Measurements from ENCODE around the gene TMCO4. TPM values are rescaled to one million over a fixed set of nuclear protein-coding genes. Genes with fewer than 3 reads are reported as not detected.
"Not testable (repeated sequence)": the region's sequence is repeated elsewhere in the genome, so short reads cannot be mapped to it uniquely, and the experiment has no call there.

The TMCO4 gene
- total RNA-seq, 1 donor from 2014 or later = 14.0 TPM

GRCh38 chr1:19645411-19646251 lies 154.1 kb downstream of the TMCO4 start:
- Mint-ChIP-seq H3K27me3 (ENCODE audit: insufficient read depth) (peaks cover 24% of the 10 kb centered on the region), H3K9me3 (no peaks in the 10 kb centered on the region), H3K4me3 (peak overlapping the region; percentile 94), H3K27ac (peak overlapping the region; percentile 52), H3K36me3 (ENCODE audit: low read depth) (no peaks in the 10 kb centered on the region), H3K4me1 (ENCODE audit: low read depth) (peaks cover 33% of the 10 kb centered on the region)
- no peak for DNase-seq (ENCODE audit: low spot score)
- intact Hi-C loops (cut with micrococcal nuclease) = loop anchor here (2.0 kb wide), 2 partner anchors 39 to 255 kb away; no protein-coding TSS in a partner anchor

- Mint-ChIP-seq H3K36me3 (ENCODE audit: low read depth) (no peaks in the 10 kb centered on the region), H3K27ac (peak overlapping the region; percentile 95), H3K4me1 (ENCODE audit: low read depth) (peaks cover 33% of the 10 kb centered on the region), H3K27me3 (ENCODE audit: insufficient read depth) (peaks cover 24% of the 10 kb centered on the region), H3K9me3 (no peaks in the 10 kb centered on the region), H3K4me3 (peak overlapping the region; percentile 94)
- intact Hi-C loops (cut with micrococcal nuclease) = loop anchor here (1.0 to 5.0 kb wide), 6 partner anchors 8 to 393 kb away; partner anchors contain the start of genes EMC1 and MRTO4
- peak; percentile 45 for DNase-seq (ENCODE audit: low spot score)
Observed at GRCh38 chr1:19644681-19645410, 154.9 kb downstream of the TMCO4 start.

GRCh38 chr1:19644395-19644680 lies 155.4 kb downstream of the TMCO4 start:
- no peaks in the 10 kb centered on the region for H3K9me3 Mint-ChIP-seq
- H3K4me3 Mint-ChIP-seq = no peak overlapping the region
- intact Hi-C loops (cut with micrococcal nuclease) = loop anchor here (1.0 to 5.0 kb wide), 6 partner anchors 9 to 392 kb away; partner anchors contain the start of genes EMC1 and MRTO4
- H3K36me3 Mint-ChIP-seq (ENCODE audit: low read depth) = no peaks in the 10 kb centered on the region
- no peak for DNase-seq (ENCODE audit: low spot score)
- peaks cover 33% of the 10 kb centered on the region for H3K4me1 Mint-ChIP-seq (ENCODE audit: low read depth)
- H3K27me3 Mint-ChIP-seq (ENCODE audit: insufficient read depth) = peaks cover 24% of the 10 kb centered on the region
- no peak overlapping the region for H3K27ac Mint-ChIP-seq

- Mint-ChIP-seq H3K9me3 (no peaks in the 10 kb centered on the region), H3K27me3 (ENCODE audit: insufficient read depth) (peaks cover 24% of the 10 kb centered on the region), H3K4me3 (peak within 1 kb of the TSS; percentile 94), H3K36me3 (ENCODE audit: low read depth) (no peaks in the 10 kb centered on the region), H3K4me1 (ENCODE audit: low read depth) (peaks cover 33% of the 10 kb centered on the region), H3K27ac (peak within 1 kb of the TSS; percentile 95)
- intact Hi-C loops (cut with micrococcal nuclease) = loop anchor here (1.0 to 5.0 kb wide), 6 partner anchors 10 to 391 kb away; partner anchors contain the start of genes EMC1 and MRTO4
- DNase-seq (ENCODE audit: low spot score) = peak; percentile 75
Observed at GRCh38 chr1:19643602-19644394, 155.9 kb downstream of the TMCO4 start, which contains the start of gene NBL1. Gene NBL1 (plus strand): TSS chr1:19644311. CDS start chr1:19655031, 10,720 bp downstream.

GRCh38 chr1:19643121-19643520 lies 156.6 kb downstream of the TMCO4 start:
- peak overlapping the region; percentile 84 for H3K4me3 Mint-ChIP-seq
- H3K9me3 Mint-ChIP-seq = no peaks in the 10 kb centered on the region
- intact Hi-C loops (cut with micrococcal nuclease) = loop anchor here (5.0 kb wide), 1 partner anchor 391 kb away; the partner anchor contains the start of genes EMC1 and MRTO4
- H3K36me3 Mint-ChIP-seq (ENCODE audit: low read depth) = no peaks in the 10 kb centered on the region
- no peak for DNase-seq (ENCODE audit: low spot score)
- peak overlapping the region; percentile 73 for H3K27ac Mint-ChIP-seq
- peaks cover 33% of the 10 kb centered on the region for H3K4me1 Mint-ChIP-seq (ENCODE audit: low read depth)
- peaks cover 24% of the 10 kb centered on the region for H3K27me3 Mint-ChIP-seq (ENCODE audit: insufficient read depth)

GRCh38 chr1:19640363-19641316 lies 159.1 kb downstream of the TMCO4 start:
- Mint-ChIP-seq H3K27me3 (ENCODE audit: insufficient read depth) (peaks cover 24% of the 10 kb centered on the region), H3K4me3 (no peak overlapping the region), H3K4me1 (ENCODE audit: low read depth) (peaks cover 9% of the 10 kb centered on the region), H3K27ac (no peak overlapping the region), H3K36me3 (ENCODE audit: low read depth) (no peaks in the 10 kb centered on the region), H3K9me3 (no peaks in the 10 kb centered on the region)
- intact Hi-C loops (cut with micrococcal nuclease) = loop anchor here (5.0 kb wide), 1 partner anchor 388 kb away; the partner anchor contains the start of genes EMC1 and MRTO4
- no peak for DNase-seq (ENCODE audit: low spot score)

DNA sequence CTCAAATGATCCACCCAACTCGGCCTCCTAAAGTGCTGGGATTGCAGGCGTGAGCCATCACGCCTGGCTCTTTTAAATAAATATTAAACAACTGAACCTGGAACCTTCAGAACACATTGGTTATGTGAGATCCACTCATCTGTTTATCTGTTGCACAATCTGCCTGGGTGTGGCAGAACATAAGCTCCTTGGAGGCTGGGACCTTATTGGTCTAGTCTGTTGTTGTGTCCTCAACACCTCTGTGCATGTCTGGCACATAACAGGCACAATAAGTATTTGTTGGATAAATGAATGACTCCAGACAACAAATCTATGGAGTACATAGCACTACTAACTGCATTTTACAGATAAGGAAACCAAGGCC lies 159.7 kb downstream of the TMCO4 start:
- no peak overlapping the region for H3K4me3 Mint-ChIP-seq
- peaks cover 9% of the 10 kb centered on the region for H3K4me1 Mint-ChIP-seq (ENCODE audit: low read depth)
- no peak overlapping the region for H3K27ac Mint-ChIP-seq
- DNase-seq (ENCODE audit: low spot score) = no peak
- H3K27me3 Mint-ChIP-seq (ENCODE audit: insufficient read depth) = peaks cover 24% of the 10 kb centered on the region
- intact Hi-C loops (cut with micrococcal nuclease) = loop anchor here (5.0 kb wide), 1 partner anchor 388 kb away; the partner anchor contains the start of genes EMC1 and MRTO4
- H3K36me3 Mint-ChIP-seq (ENCODE audit: low read depth) = no peaks in the 10 kb centered on the region
- no peaks in the 10 kb centered on the region for H3K9me3 Mint-ChIP-seq

DNA sequence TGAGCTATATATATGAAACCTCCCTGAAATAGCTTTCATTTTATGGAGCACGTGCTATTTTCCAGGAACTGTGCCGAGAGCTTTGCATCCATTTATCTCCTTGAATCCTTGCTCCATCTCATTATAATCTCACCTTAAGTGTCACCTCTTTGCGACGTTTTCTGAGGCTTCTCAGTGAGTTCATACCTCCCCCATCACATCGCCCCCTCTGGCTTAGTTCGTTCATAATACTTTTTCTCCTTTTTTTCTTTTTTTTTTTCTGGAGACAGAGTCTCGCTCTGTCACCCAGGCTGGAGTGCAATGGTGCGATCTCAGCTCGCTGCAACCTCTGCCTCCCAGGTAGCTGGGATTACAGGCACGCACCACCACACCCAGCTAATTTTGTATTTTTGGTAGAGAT lies 160.5 kb downstream of the TMCO4 start:
- intact Hi-C loops (cut with micrococcal nuclease); H3K4me3 Mint-ChIP-seq; H3K36me3 Mint-ChIP-seq (ENCODE audit: low read depth); H3K9me3 Mint-ChIP-seq; H3K27ac Mint-ChIP-seq; DNase-seq (ENCODE audit: low spot score); H3K4me1 Mint-ChIP-seq (ENCODE audit: low read depth): not testable (repeated sequence)
- peaks cover 26% of the 10 kb centered on the region for H3K27me3 Mint-ChIP-seq (ENCODE audit: insufficient read depth)

DNA sequence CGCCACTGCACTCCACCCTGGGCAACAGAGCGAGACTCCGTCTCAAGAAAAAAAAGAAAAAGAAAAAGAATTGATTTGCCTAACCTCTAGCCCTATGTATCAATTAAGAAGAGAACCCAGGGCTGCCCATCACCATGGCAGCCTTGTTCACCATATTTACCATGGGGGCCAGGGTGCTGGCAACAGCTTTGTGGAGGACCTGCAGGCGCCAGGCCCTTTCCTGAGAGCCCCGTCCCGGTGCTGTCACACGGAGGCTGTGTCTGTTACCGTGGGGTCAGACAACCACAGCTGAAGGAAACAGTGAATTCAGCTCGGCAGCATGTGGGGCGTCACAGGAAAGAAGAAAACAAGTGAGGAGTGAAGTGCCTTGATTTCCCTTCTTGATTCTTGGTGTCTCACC lies 162.1 kb downstream of the TMCO4 start:
- Mint-ChIP-seq H3K9me3 (no peaks in the 10 kb centered on the region), H3K4me1 (ENCODE audit: low read depth) (no peaks in the 10 kb centered on the region), H3K27ac (no peak overlapping the region), H3K27me3 (ENCODE audit: insufficient read depth) (peaks cover 19% of the 10 kb centered on the region), H3K36me3 (ENCODE audit: low read depth) (no peaks in the 10 kb centered on the region), H3K4me3 (no peak overlapping the region)
- DNase-seq (ENCODE audit: low spot score) = no peak
- intact Hi-C loops (cut with micrococcal nuclease) = no loop called here

DNA sequence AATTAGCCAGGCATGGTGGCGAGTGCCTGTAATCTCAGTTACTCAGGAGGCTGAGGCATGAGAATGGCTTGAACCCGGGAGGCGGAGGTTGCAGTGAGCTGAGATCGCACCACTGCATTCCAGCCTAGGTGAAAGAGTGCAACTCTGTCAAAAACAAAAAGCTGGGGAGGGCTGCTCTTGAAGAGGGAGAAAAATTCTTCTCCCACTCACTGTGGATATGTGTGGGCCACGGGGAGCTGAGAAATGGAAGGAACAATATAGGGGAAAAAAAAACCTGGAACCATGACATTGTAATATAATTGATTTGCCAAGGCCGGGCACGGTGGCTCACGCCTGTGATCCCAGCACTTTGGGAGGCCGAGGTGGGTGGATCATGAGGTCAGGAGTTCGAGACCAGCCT lies 163.0 kb downstream of the TMCO4 start:
- H3K4me1 Mint-ChIP-seq (ENCODE audit: low read depth); H3K36me3 Mint-ChIP-seq (ENCODE audit: low read depth); H3K27ac Mint-ChIP-seq; DNase-seq (ENCODE audit: low spot score); intact Hi-C loops (cut with micrococcal nuclease); H3K4me3 Mint-ChIP-seq; H3K9me3 Mint-ChIP-seq: not testable (repeated sequence)
- peaks cover 12% of the 10 kb centered on the region for H3K27me3 Mint-ChIP-seq (ENCODE audit: insufficient read depth)

GRCh38 chr1:19636065-19636464 lies 163.7 kb downstream of the TMCO4 start:
- peaks cover 5% of the 10 kb centered on the region for H3K27me3 Mint-ChIP-seq (ENCODE audit: insufficient read depth)
- no peak for DNase-seq (ENCODE audit: low spot score)
- no peak overlapping the region for H3K27ac Mint-ChIP-seq
- H3K9me3 Mint-ChIP-seq = no peaks in the 10 kb centered on the region
- no peak overlapping the region for H3K4me3 Mint-ChIP-seq
- no peaks in the 10 kb centered on the region for H3K4me1 Mint-ChIP-seq (ENCODE audit: low read depth)
- intact Hi-C loops (cut with micrococcal nuclease) = no loop called here
- H3K36me3 Mint-ChIP-seq (ENCODE audit: low read depth) = no peaks in the 10 kb centered on the region
